Measurements from ENCODE around the gene CYBA. TPM values are rescaled to one million over a fixed set of nuclear protein-coding genes. Genes with fewer than 3 reads are reported as not detected.

Gene CYBA
- total and polyA plus RNA-seq, 2 of the 4 experiments (the other 2 are of a cell fraction), result 65.6 to 169 TPM

DNA sequence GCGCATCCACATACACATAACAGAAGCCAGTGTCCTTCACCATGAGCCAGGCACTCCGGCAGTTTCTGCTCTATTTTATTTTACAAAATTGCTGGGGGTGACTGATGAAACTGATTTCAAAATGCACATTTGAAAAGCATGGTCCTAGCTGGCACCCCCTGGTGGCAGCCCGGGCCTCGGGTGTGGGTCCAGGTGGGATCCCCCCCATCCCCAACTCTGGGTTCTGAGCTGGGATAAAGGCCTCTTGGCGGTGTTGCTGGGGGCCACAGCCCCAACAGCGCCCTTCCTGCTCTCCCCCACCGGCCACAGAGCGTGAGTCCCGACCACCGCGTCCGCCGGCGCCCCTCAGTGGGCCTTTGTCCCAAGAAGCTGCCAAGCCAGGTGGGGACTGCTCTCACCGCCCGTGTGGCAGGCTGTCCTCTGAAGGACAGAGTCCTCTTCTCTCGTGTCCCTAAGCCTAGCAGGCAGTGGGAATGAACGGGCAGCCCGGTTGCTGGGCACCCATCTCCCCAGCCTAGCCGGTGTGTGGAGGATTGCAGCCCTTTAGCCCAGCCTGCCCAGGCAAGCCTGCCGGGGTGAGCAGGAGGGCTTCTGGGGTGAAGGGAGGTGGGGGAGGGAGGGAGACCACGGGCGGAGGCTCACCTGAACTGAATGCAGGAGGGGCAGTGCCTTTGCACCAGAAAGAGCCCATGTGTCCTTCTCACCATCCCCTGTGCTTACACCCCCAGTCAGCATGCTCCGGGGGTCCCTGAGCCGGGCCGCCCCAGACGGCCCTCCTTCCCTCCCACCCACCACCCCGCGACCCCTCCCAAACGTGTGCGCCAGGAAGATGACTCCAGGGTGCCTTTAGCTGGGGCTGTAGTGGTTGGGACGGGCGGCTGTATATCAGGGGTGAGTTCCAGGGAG is 34.6 kb upstream of the CYBA start (continued):
- TF ChIP-seq, protein P1, sequence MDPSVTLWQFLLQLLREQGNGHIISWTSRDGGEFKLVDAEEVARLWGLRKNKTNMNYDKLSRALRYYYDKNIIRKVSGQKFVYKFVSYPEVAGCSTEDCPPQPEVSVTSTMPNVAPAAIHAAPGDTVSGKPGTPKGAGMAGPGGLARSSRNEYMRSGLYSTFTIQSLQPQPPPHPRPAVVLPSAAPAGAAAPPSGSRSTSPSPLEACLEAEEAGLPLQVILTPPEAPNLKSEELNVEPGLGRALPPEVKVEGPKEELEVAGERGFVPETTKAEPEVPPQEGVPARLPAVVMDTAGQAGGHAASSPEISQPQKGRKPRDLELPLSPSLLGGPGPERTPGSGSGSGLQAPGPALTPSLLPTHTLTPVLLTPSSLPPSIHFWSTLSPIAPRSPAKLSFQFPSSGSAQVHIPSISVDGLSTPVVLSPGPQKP (IDR thresholded peaks at IDR 0.05; ENCODE audit: borderline replicate concordance, low read depth, low read length), result no peak
- TF ChIP-seq CEBPB (IDR thresholded peaks at IDR 0.05; ENCODE audit: low read depth, low read length), result peak; percentile 46; the same call in 1 of the 2 replicates
- TF ChIP-seq, protein P2, sequence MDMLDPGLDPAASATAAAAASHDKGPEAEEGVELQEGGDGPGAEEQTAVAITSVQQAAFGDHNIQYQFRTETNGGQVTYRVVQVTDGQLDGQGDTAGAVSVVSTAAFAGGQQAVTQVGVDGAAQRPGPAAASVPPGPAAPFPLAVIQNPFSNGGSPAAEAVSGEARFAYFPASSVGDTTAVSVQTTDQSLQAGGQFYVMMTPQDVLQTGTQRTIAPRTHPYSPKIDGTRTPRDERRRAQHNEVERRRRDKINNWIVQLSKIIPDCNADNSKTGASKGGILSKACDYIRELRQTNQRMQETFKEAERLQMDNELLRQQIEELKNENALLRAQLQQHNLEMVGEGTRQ (IDR thresholded peaks at IDR 0.05; ENCODE audit: low read depth, low read length), result no peak
- TF ChIP-seq RFX5 (IDR thresholded peaks at IDR 0.05; ENCODE audit: low read depth, low read length), result no peak

Measured in IMR-90 (cell line).